GM19193 (cell line): Measurements from ENCODE around the gene ASMT.

Source experiments
- POLR2A ChIP-seq: IDR thresholded peaks from 4 replicates; pipeline ENCODE4 v1.6.1; 2011; ENCODE audit not compliant: insufficient read depth, insufficient read length; ENCODE audit errors: extremely low read depth

The ASMT gene

GRCh38 chrX:1593286-1594271 lies 21.3 kb upstream of the ASMT start:
- TF ChIP-seq POLR2A: no peak

GRCh38 chrX:1595711-1596060 lies 19.2 kb upstream of the ASMT start:
- no peak for TF ChIP-seq POLR2A

DNA sequence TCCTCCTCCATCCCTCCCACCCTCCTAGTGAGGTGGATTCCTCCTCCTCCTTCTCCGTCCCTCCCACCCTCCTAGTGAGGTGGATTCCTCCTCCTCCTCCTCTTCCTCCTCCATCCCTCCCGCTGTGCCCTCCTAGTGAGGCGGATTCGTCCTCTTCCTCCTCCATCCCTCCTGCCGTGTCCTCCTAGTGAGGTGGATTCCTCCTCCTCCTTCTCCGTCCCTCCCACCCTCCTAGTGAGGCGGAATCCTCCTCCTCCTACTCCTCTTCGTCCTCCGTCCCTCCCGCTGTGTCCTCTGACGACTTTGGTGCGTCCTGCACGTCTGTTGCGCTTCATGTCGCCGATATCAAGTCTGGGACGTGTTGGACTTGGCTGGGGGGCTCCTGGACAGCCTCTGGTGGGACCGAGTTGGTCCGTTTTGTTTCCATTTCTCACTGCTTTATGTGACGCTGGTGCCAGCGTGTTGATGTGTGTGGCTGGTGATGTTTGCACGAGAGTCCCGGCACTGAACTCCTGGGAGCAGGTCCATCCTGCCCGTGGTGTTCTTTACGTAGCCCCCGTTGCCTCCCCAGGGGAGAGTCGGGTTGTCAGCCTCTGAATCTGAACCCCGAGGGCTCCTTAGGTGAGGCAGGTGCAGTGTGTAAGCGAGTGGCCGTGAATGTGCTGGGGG lies 18.0 kb upstream of the ASMT start:
- no peak for TF ChIP-seq POLR2A

DNA sequence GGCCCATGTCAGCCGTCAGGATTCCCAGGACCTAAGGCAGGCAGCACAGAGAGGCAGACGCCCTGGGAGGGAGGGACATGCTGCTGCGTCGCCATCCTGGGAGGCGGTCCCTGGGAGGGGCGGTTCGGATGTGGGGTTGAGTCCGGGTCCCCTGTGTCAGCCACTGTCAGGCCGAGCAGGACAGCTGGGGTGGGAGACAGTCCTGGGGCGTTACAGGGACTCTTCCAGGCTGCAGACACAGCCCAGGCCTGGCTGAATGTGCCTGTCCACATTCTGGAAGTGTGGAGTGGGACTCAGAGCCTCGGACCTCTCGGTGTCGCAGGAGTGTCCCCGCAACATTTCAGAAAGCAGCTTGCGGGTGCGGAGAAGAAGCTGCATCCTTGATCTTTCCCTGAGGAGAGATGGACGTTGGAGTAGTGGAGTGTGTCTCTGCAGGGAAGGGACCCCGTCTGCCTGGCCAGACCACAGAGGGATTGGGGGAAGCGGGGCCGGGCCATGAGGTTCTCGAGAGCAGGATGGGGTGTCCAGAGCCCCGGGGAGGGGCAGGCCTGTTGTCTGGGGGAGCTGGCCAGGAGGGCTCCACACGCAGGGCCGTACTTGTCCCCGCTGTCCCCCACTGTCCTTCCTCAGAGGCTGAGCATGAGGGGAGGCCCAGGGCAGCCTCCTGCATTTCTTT lies 17.4 kb upstream of the ASMT start:
- no peak for TF ChIP-seq POLR2A

- TF ChIP-seq POLR2A: no peak
These were observed 16.6 kb upstream of the ASMT start for GRCh38 chrX:1598021-1598875.

DNA sequence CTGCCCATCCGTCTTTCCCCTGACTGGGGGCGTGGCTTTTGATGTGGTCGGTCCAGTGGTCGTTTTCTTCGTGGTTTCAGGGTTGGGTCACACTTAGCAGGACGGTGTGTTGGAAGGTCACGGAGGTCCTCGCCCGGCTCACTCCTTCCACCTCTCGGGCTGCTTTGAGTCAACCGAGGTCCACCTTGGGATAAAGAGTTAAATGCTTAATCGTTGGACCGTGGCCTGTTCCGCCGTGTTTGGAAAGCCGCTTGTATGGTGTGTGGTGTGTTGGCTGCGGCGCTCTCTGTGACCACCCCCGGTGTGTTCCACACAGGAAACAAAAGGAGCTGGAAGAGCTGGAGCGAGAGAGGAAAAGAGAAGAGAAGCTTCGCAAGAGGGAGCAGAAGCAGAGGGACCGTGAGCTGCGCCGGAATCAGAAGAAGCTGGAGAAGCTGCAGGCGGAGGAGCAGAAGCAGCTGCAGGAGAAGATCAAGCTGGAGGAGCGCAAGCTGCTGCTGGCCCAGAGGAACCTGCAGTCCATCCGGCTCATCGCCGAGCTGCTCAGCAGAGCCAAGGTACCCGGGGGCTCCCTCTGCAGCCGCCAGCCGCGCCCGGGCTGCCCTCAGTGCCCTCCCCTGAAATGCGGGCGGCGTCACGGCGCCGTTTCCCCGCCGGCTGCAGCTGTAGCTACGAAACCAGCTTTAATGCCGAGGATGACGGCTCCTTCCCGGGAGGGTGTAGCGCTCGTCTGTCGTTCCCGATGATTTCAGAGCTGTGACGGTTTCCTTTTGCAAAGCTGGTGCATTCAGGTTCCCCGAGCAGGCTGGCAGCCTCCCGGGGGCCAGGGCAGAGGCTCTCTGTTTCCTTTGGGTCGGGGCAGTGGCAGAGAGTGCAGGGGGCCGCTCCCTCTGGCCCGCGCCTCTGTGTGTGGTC lies 15.7 kb upstream of the ASMT start:
- no peak for TF ChIP-seq POLR2A

GRCh38 chrX:1599791-1600405 lies 15.0 kb upstream of the ASMT start:
- TF ChIP-seq POLR2A: no peak

GRCh38 chrX:1600406-1601050 lies 14.3 kb upstream of the ASMT start:
- no peak for TF ChIP-seq POLR2A

GRCh38 chrX:1601051-1601767 lies 13.7 kb upstream of the ASMT start:
- peak; percentile 18 for TF ChIP-seq POLR2A

DNA sequence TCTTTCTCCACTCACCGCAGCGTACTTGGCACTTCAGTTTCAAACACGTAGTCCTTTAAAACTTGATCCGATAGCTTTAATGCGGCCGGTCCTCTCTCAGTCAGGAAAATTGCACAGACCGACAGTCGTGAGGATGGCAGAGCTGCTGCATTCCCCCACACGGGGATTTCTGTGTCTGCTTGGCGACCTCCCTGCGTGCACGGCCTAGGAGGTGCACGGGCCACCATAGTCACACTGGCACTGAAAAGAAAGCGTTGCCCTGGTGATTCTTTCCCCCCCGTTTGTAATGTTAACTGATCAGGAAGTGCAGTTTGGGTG lies 13.1 kb upstream of the ASMT start:
- no peak for TF ChIP-seq POLR2A

- TF ChIP-seq POLR2A: no peak
These were observed 12.6 kb upstream of the ASMT start for GRCh38 chrX:1602299-1602698.

DNA sequence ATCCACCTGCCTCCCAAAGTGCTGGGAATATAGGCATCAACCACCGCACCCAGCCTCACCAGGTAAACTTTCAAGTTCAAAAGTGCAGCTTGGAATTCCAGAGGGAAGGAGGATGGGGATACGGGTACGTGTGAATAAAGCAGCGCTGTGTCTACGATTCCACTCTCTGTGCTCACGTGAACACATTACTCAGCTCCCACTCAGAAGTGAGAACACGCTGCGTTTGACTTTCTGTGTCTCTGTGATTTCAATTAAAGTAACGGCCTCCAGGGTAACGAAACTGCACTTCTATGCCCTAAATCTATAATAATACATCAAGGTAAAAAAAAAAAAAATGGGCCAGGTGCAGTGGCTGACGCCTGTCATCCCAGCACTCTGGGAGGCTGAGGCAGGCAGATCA lies 8.4 kb upstream of the ASMT start:
- TF ChIP-seq POLR2A: no peak
